Calu3 (cell line): ENCODE data around the gene ATP6V0E1. TPM values are rescaled to one million over a fixed set of nuclear protein-coding genes. Genes with fewer than 3 reads are reported as not detected.

Source experiments
- BruUV-seq: library from RNA; stranded (reverse); fragments of 400-500 nt; replicated peaks from 2 replicates; lab custom pipeline; 2021; lab: Mats Ljungman, UMichigan
- CTCF ChIA-PET: fragments of 300-600 bp; sonication (Branson Sonifier 250); formaldehyde crosslinking; loops from one replicate; lab custom pipeline; 2022; ENCODE audit warnings: antibody characterized with exemption; lab: Charles Lee
- DNase-seq: peaks from one replicate; pipeline ENCODE4 v3.0.0; 2022
- H3K27ac Mint-ChIP-seq: one replicate; pipeline ENCODE4 v1.8.0; 2022; ENCODE audit warnings: mixed read lengths; ENCODE audit not compliant: unreplicated experiment
- H3K27me3 Mint-ChIP-seq: one replicate; pipeline ENCODE4 v1.8.0; 2022; ENCODE audit warnings: mixed read lengths; ENCODE audit not compliant: unreplicated experiment
- H3K36me3 Mint-ChIP-seq: one replicate; pipeline ENCODE4 v1.8.0; 2022; ENCODE audit warnings: mild to moderate bottlenecking, moderate library complexity, mixed read lengths; ENCODE audit not compliant: insufficient read depth, unreplicated experiment
- H3K4me1 Mint-ChIP-seq: one replicate; pipeline ENCODE4 v1.8.0; 2022; ENCODE audit warnings: mild to moderate bottlenecking, low read depth, mixed read lengths; ENCODE audit not compliant: unreplicated experiment
- H3K4me3 Mint-ChIP-seq: one replicate; pipeline ENCODE4 v1.8.0; 2022; ENCODE audit warnings: mild to moderate bottlenecking, low read depth, moderate library complexity, mixed read lengths; ENCODE audit not compliant: unreplicated experiment
- H3K9me3 Mint-ChIP-seq: one replicate; pipeline ENCODE4 v1.8.0; 2022; ENCODE audit warnings: low read depth, mixed read lengths; ENCODE audit not compliant: unreplicated experiment
- CTCF ChIP-seq: fragments of 200-600 bp; IDR thresholded peaks from one replicate; pipeline ENCODE4 v1.8.0; 2022; ENCODE audit warnings: antibody characterized with exemption; ENCODE audit not compliant: unreplicated experiment
- intact Hi-C: fragments of 100-400 bp; cut with micrococcal nuclease; formaldehyde crosslinking; loops from one replicate; pipeline ENCODE4 v1.10.0; 2022; ENCODE audit not compliant: unreplicated experiment
- total RNA-seq: library from RNA; stranded (reverse); gene quantifications from 2 replicates; pipeline ENCODE4 v1.2.3, GENCODE V29; 2022

Gene ATP6V0E1
- total RNA-seq, 1 experiment from 2014 or later, result 261 TPM

GRCh38 chr5:173055042-173055721 is 71.6 kb downstream of the ATP6V0E1 start:
- Mint-ChIP-seq H3K36me3 (peaks cover 31% of the 10 kb centered on the region), H3K4me1 (peaks cover 41% of the 10 kb centered on the region), H3K27me3 (no peaks in the 10 kb centered on the region), H3K27ac (peak overlapping the region; percentile 92), H3K9me3 (no peaks in the 10 kb centered on the region), H3K4me3 (peak overlapping the region; percentile 98)
- CTCF ChIA-PET, result no interaction called here
- DNase-seq, result no peak
- intact Hi-C loops, result no loop called here
- no peak for TF ChIP-seq CTCF
- BruUV-seq, result no TSS peak

GRCh38 chr5:173055722-173055982 is 72.1 kb downstream of the ATP6V0E1 start:
- BruUV-seq, result TSS peak; percentile 52
- Mint-ChIP-seq H3K9me3 (no peaks in the 10 kb centered on the region), H3K4me1 (peaks cover 36% of the 10 kb centered on the region), H3K36me3 (peaks cover 31% of the 10 kb centered on the region), H3K4me3 (peak overlapping the region; percentile 98), H3K27ac (peak overlapping the region; percentile 92), H3K27me3 (no peaks in the 10 kb centered on the region)
- no peak for TF ChIP-seq CTCF
- DNase-seq, result no peak
- intact Hi-C loops, result no loop called here
- CTCF ChIA-PET, result no interaction called here

- intact Hi-C loops, result loop anchor here (2.0 kb wide), 1 partner anchor 39 kb away; no protein-coding TSS in a partner anchor
- Mint-ChIP-seq H3K9me3 (no peaks in the 10 kb centered on the region), H3K36me3 (peaks cover 31% of the 10 kb centered on the region), H3K27ac (peak within 1 kb of the TSS; percentile 92), H3K27me3 (no peaks in the 10 kb centered on the region), H3K4me1 (peaks cover 33% of the 10 kb centered on the region), H3K4me3 (peak within 1 kb of the TSS; percentile 98)
- TF ChIP-seq CTCF, result no peak
- DNase-seq, result peak; percentile 99
- no TSS peak for BruUV-seq
- CTCF ChIA-PET, result interaction anchor here (1.3 to 1.7 kb wide), 6 partner anchors 21 to 78 kb away, joined by 3 to 25 read pairs (median 6); partner anchors contain the start of gene ATP6V0E1
Measured at GRCh38 chr5:173055983-173056782, 72.6 kb downstream of the ATP6V0E1 start, which contains the start of gene CREBRF. CREBRF (plus strand) TSS chr5:173056352; CDS start chr5:173080776, 24,424 bp downstream.

GRCh38 chr5:173056783-173057061 is 73.2 kb downstream of the ATP6V0E1 start:
- BruUV-seq, result no TSS peak
- Mint-ChIP-seq H3K27ac (peak overlapping the region; percentile 87), H3K9me3 (no peaks in the 10 kb centered on the region), H3K4me1 (peaks cover 29% of the 10 kb centered on the region), H3K27me3 (no peaks in the 10 kb centered on the region), H3K4me3 (peak overlapping the region; percentile 98), H3K36me3 (peaks cover 31% of the 10 kb centered on the region)
- no peak for TF ChIP-seq CTCF
- no peak for DNase-seq
- CTCF ChIA-PET, result interaction anchor here (0.6 to 1.7 kb wide), 9 partner anchors 21 to 110 kb away, joined by 3 to 25 read pairs (median 6); partner anchors contain the start of genes ATP6V0E1 and BNIP1
- intact Hi-C loops, result loop anchor here (1.0 to 2.0 kb wide), 3 partner anchors 38 to 88 kb away; partner anchors contain the start of gene BNIP1
